ENCODE results near the gene CDK17. TPM values are rescaled to one million over a fixed set of nuclear protein-coding genes. Genes with fewer than 3 reads are reported as not detected.

CDK17 gene
- polyA plus RNA-seq (2013, experiment 1 of 2) = 16.3 TPM
- polyA plus RNA-seq (2013, experiment 2 of 2) = 16.3 TPM

- Histone ChIP-seq H3K9ac (ENCODE audit: low read length) (peak within 1 kb of the TSS; percentile 97), H3K14ac (ENCODE audit: low read length in 2 of 2) (peak within 1 kb of the TSS; percentile 74 to 87), H4K8ac (ENCODE audit: low read length) (peak within 1 kb of the TSS; percentile 76), H3K36me3 (ENCODE audit: control insufficient read depth in 1 of 2, insufficient read depth in 2 of 2, low read depth in 1 of 2, low read length in 2 of 2) (peaks cover 0 to 4% of the 10 kb centered on the region in 2 experiments), H3K4me1 (ENCODE audit: control insufficient read depth, insufficient read depth, low read depth, low read length) (peaks cover 2% of the 10 kb centered on the region), H2BK12ac (ENCODE audit: low read length in 2 of 2) (peak within 1 kb of the TSS; percentile 42 to 94), H4K91ac (ENCODE audit: low read length) (peak within 1 kb of the TSS; percentile 83), H3K4ac (ENCODE audit: low read depth in 1 of 2, low read length in 2 of 2) (peak within 1 kb of the TSS; percentile 61 to 91), H3K4me2 (ENCODE audit: low read length, poor library complexity, severe bottlenecking) (peak within 1 kb of the TSS; percentile 63), H3K79me1 (replicated peaks; ENCODE audit: low read length, poor library complexity, severe bottlenecking) (no peaks in the 10 kb centered on the region), H3K27ac (ENCODE audit: low read length, poor library complexity, severe bottlenecking) (peak within 1 kb of the TSS; percentile 84), H3K23ac (ENCODE audit: low read length in 2 of 2) (peak within 1 kb of the TSS; percentile 51 to 89), H2BK5ac (ENCODE audit: low read depth, low read length, poor library complexity, severe bottlenecking) (peak within 1 kb of the TSS; percentile 97), H2BK120ac (ENCODE audit: low read depth, low read length) (peak within 1 kb of the TSS; percentile 92), H3K9me3 (ENCODE audit: control insufficient read depth, low read length) (no peaks in the 10 kb centered on the region), H2AFZ (ENCODE audit: low read depth, low read length) (peak within 1 kb of the TSS; percentile 43), H2BK15ac (ENCODE audit: low read depth, poor library complexity, severe bottlenecking) (peak within 1 kb of the TSS; percentile 94), H3K18ac (ENCODE audit: low read depth in 1 of 2, low read length in 2 of 2) (peak within 1 kb of the TSS; percentile 95 to 98), H3K27me3 (ENCODE audit: control insufficient read depth in 1 of 2, insufficient read depth in 1 of 2, low read length in 2 of 2) (no peaks in the 10 kb centered on the region), H2AK5ac (ENCODE audit: low read length, severe bottlenecking) (no peak within 1 kb of the TSS), H3K4me3 (ENCODE audit: insufficient read depth in 1 of 2, low read depth in 1 of 2, low read length in 2 of 2) (peak within 1 kb of the TSS; percentile 93 to 96)
- WGBS = under 1% methylated on average over 92 of the region's 112 CpGs
- peak; percentile 89 for DNase-seq
These were observed at the start of gene CDK17 for GRCh38 chr12:96399919-96400630. TSS of gene CDK17 (minus strand) at chr12:96400439. CDS start at chr12:96334836, 65,603 bp downstream.

GRCh38 chr12:96448300-96448699 is 48.1 kb upstream of the CDK17 start:
- Histone ChIP-seq H4K91ac (ENCODE audit: low read length) (no peak overlapping the region), H3K18ac (ENCODE audit: low read depth in 1 of 2, low read length in 2 of 2) (peak overlapping the region in 1 of 2 experiments; percentile 12), H3K79me1 (replicated peaks; ENCODE audit: low read length, poor library complexity, severe bottlenecking) (no peaks in the 10 kb centered on the region), H2BK5ac (ENCODE audit: low read depth, low read length, poor library complexity, severe bottlenecking) (no peak overlapping the region), H3K27me3 (ENCODE audit: control insufficient read depth in 1 of 2, insufficient read depth in 1 of 2, low read length in 2 of 2) (no peaks in the 10 kb centered on the region), H2BK15ac (ENCODE audit: low read depth, poor library complexity, severe bottlenecking) (no peak overlapping the region), H3K4me1 (ENCODE audit: control insufficient read depth, insufficient read depth, low read depth, low read length) (no peaks in the 10 kb centered on the region), H3K4me2 (ENCODE audit: low read length, poor library complexity, severe bottlenecking) (no peak overlapping the region), H2AK5ac (ENCODE audit: low read length, severe bottlenecking) (no peak overlapping the region), H3K27ac (ENCODE audit: low read length, poor library complexity, severe bottlenecking) (peak overlapping the region; percentile 51), H3K36me3 (ENCODE audit: control insufficient read depth in 1 of 2, insufficient read depth in 2 of 2, low read depth in 1 of 2, low read length in 2 of 2) (no peaks in the 10 kb centered on the region), H4K8ac (ENCODE audit: low read length) (no peak overlapping the region), H3K4ac (ENCODE audit: low read depth in 1 of 2, low read length in 2 of 2) (no peak overlapping the region), H2BK120ac (ENCODE audit: low read depth, low read length) (peak overlapping the region; percentile 34), H3K23ac (ENCODE audit: low read length in 2 of 2) (no peak overlapping the region), H3K4me3 (ENCODE audit: insufficient read depth in 1 of 2, low read depth in 1 of 2, low read length in 2 of 2) (no peak overlapping the region), H3K9me3 (ENCODE audit: control insufficient read depth, low read length) (no peaks in the 10 kb centered on the region), H3K14ac (ENCODE audit: low read length in 2 of 2) (no peak overlapping the region), H3K9ac (ENCODE audit: low read length) (no peak overlapping the region), H2AFZ (ENCODE audit: low read depth, low read length) (no peak overlapping the region), H2BK12ac (ENCODE audit: low read length in 2 of 2) (no peak overlapping the region)
- DNase-seq = peak; percentile 84
- 0% methylated on average over 1 of the region's 3 CpGs for WGBS

- Histone ChIP-seq H2BK12ac (ENCODE audit: low read length in 2 of 2) (no peak overlapping the region), H3K4ac (ENCODE audit: low read depth in 1 of 2, low read length in 2 of 2) (no peak overlapping the region), H3K79me1 (replicated peaks; ENCODE audit: low read length, poor library complexity, severe bottlenecking) (no peaks in the 10 kb centered on the region), H2BK120ac (ENCODE audit: low read depth, low read length) (no peak overlapping the region), H2AFZ (ENCODE audit: low read depth, low read length) (no peak overlapping the region), H3K9ac (ENCODE audit: low read length) (no peak overlapping the region), H3K9me3 (ENCODE audit: control insufficient read depth, low read length) (no peaks in the 10 kb centered on the region), H2BK15ac (ENCODE audit: low read depth, poor library complexity, severe bottlenecking) (no peak overlapping the region), H3K18ac (ENCODE audit: low read depth in 1 of 2, low read length in 2 of 2) (peak overlapping the region in 1 of 2 experiments; percentile 43), H3K27me3 (ENCODE audit: control insufficient read depth in 1 of 2, insufficient read depth in 1 of 2, low read length in 2 of 2) (no peaks in the 10 kb centered on the region), H3K27ac (ENCODE audit: low read length, poor library complexity, severe bottlenecking) (no peak overlapping the region), H3K4me3 (ENCODE audit: insufficient read depth in 1 of 2, low read depth in 1 of 2, low read length in 2 of 2) (no peak overlapping the region), H3K4me2 (ENCODE audit: low read length, poor library complexity, severe bottlenecking) (no peak overlapping the region), H3K23ac (ENCODE audit: low read length in 2 of 2) (no peak overlapping the region), H4K8ac (ENCODE audit: low read length) (no peak overlapping the region), H2AK5ac (ENCODE audit: low read length, severe bottlenecking) (no peak overlapping the region), H2BK5ac (ENCODE audit: low read depth, low read length, poor library complexity, severe bottlenecking) (no peak overlapping the region), H3K14ac (ENCODE audit: low read length in 2 of 2) (no peak overlapping the region), H4K91ac (ENCODE audit: low read length) (no peak overlapping the region), H3K4me1 (ENCODE audit: control insufficient read depth, insufficient read depth, low read depth, low read length) (no peaks in the 10 kb centered on the region), H3K36me3 (ENCODE audit: control insufficient read depth in 1 of 2, insufficient read depth in 2 of 2, low read depth in 1 of 2, low read length in 2 of 2) (no peaks in the 10 kb centered on the region)
- peak; percentile 62 for DNase-seq
- WGBS = 11% methylated on average over 1 of the region's 3 CpGs
These were observed 47.0 kb upstream of the CDK17 start for GRCh38 chr12:96447256-96447655.

- no peak overlapping the region for H3K14ac ChIP-seq (ENCODE audit: low read length in 2 of 2)
- peak overlapping the region in 1 of 2 experiments; percentile 6 for H2BK12ac ChIP-seq (ENCODE audit: low read length in 2 of 2)
- no peak overlapping the region for H2AK5ac ChIP-seq (ENCODE audit: low read length, severe bottlenecking)
- peak overlapping the region; percentile 19 for H4K8ac ChIP-seq (ENCODE audit: low read length)
- 17% methylated on average over 3 of the region's 6 CpGs for WGBS
- H3K4me2 ChIP-seq (ENCODE audit: low read length, poor library complexity, severe bottlenecking) = no peak overlapping the region
- peak overlapping the region; percentile 74 for H3K9ac ChIP-seq (ENCODE audit: low read length)
- H2BK5ac ChIP-seq (ENCODE audit: low read depth, low read length, poor library complexity, severe bottlenecking) = no peak overlapping the region
- peak overlapping the region in 1 of 2 experiments; percentile 62 for H3K18ac ChIP-seq (ENCODE audit: low read depth in 1 of 2, low read length in 2 of 2)
- no peak overlapping the region for H3K23ac ChIP-seq (ENCODE audit: low read length in 2 of 2)
- DNase-seq = peak; percentile 94
- peak overlapping the region; percentile 27 for H2BK120ac ChIP-seq (ENCODE audit: low read depth, low read length)
- peak overlapping the region; percentile 82 for H3K27ac ChIP-seq (ENCODE audit: low read length, poor library complexity, severe bottlenecking)
- H2BK15ac ChIP-seq (ENCODE audit: low read depth, poor library complexity, severe bottlenecking) = no peak overlapping the region
- H3K9me3 ChIP-seq (ENCODE audit: control insufficient read depth, low read length) = no peaks in the 10 kb centered on the region
- H4K91ac ChIP-seq (ENCODE audit: low read length) = no peak overlapping the region
- H3K79me1 ChIP-seq (replicated peaks; ENCODE audit: low read length, poor library complexity, severe bottlenecking) = no peaks in the 10 kb centered on the region
- no peaks in the 10 kb centered on the region for H3K36me3 ChIP-seq (ENCODE audit: control insufficient read depth in 1 of 2, insufficient read depth in 2 of 2, low read depth in 1 of 2, low read length in 2 of 2)
- H3K27me3 ChIP-seq (ENCODE audit: control insufficient read depth in 1 of 2, insufficient read depth in 1 of 2, low read length in 2 of 2) = no peaks in the 10 kb centered on the region
- H3K4me1 ChIP-seq (ENCODE audit: control insufficient read depth, insufficient read depth, low read depth, low read length) = no peaks in the 10 kb centered on the region
- no peak overlapping the region for H3K4ac ChIP-seq (ENCODE audit: low read depth in 1 of 2, low read length in 2 of 2)
- H2AFZ ChIP-seq (ENCODE audit: low read depth, low read length) = no peak overlapping the region
- peak overlapping the region in 1 of 2 experiments; percentile 7 for H3K4me3 ChIP-seq (ENCODE audit: insufficient read depth in 1 of 2, low read depth in 1 of 2, low read length in 2 of 2)
These were observed 45.7 kb upstream of the CDK17 start for GRCh38 chr12:96445691-96446583.
